ENCODE results near the gene SETD1A. TPM values are rescaled to one million over a fixed set of nuclear protein-coding genes. Genes with fewer than 3 reads are reported as not detected.

The SETD1A gene
- total and polyA plus RNA-seq, 2 donors (not counting 1 experiment from before 2014, with no cell fraction given): 1.4 to 3.5 TPM

DNA sequence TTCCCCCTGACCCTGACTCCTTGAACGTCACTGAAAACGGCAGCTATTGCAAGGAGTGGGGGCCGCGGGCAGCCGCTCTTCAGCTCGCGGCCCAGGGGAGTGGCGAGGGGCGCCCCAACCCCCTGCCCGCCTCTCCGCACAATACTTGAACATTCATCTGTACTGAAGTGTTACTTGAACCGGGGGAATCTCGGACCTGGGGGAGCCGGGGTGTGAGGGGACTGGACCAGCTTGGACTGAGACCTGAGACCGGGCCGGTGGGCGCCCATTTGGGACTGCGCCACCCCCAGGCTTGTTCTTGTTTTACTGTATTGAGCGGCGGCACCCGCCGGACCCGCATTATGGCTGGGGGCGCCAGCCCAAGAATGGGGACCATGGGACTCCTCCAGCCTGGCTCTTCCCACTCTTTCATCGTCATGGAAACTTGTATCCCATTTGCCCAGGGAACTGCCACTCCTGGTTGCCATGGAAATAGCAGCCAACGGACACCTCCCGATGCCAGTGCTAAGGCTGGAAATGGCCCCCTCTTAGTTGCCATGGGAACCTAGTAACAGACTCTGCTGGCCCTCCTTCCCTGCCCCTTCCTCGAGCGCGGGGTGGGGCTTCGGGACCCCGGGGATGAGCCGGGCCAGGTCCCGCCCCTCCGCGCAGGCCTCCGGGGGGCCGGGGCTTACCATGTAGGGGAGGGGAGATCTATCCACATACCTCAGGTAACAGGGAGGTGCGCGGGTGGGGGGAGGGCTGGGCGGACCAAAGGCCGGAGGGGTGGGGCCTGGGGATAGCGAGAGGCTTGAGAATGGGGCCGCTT lies 9.5 kb upstream of the SETD1A start:
- peaks cover 8% of the 10 kb centered on the region for H3K79me2 ChIP-seq (ENCODE audit: control insufficient read depth, insufficient read depth, low read length)
- H3K36me3 ChIP-seq (ENCODE audit: control insufficient read depth, insufficient read depth, low read length): peaks cover 10% of the 10 kb centered on the region
- peaks cover 21% of the 10 kb centered on the region for H3K4me1 ChIP-seq (ENCODE audit: control insufficient read depth, extremely low read depth, insufficient read depth, low read length)
- no peaks in the 10 kb centered on the region for H3K9me3 ChIP-seq (ENCODE audit: control insufficient read depth, insufficient read depth, low read depth, low read length)
- no peak overlapping the region for H2AFZ ChIP-seq (ENCODE audit: low read length)
- no peaks in the 10 kb centered on the region for H3K27me3 ChIP-seq (ENCODE audit: control insufficient read depth, insufficient read depth, low read length)
- no peaks in the 10 kb centered on the region for H4K20me1 ChIP-seq (ENCODE audit: control insufficient read depth, extremely low read depth, insufficient read depth, low read length)
- DNase-seq (ENCODE audit: low read depth in 2 of 2): peak; percentile 98 to 99
- peak overlapping the region; percentile 76 for H3K9ac ChIP-seq (ENCODE audit: insufficient read depth, low read length)
- TF ChIP-seq EZH2 (IDR thresholded peaks at IDR 0.05; ENCODE audit: low read length, missing control alignments) (no peak), CTCF (conservative IDR thresholded peaks at IDR 0.05 in 1 of 2, IDR thresholded peaks at IDR 0.05 in 1 of 2; ENCODE audit: low read depth in 1 of 2, low read length in 2 of 2) (no peak)
- peak overlapping the region; percentile 85 for H3K27ac ChIP-seq (ENCODE audit: insufficient read depth, low read length)
- peak overlapping the region; percentile 32 for H3K4me2 ChIP-seq (ENCODE audit: extremely low read depth, insufficient read depth, low read length)
- peak overlapping the region; percentile 43 to 89 (median 82) for H3K4me3 ChIP-seq (replicated peaks in 1 of 4; ENCODE audit: control extremely low read depth in 1 of 4, insufficient read depth in 1 of 4, low read depth in 3 of 4, low read length in 4 of 4)

- Histone ChIP-seq H2AFZ (ENCODE audit: low read length) (no peak within 1 kb of the TSS), H3K4me1 (ENCODE audit: control insufficient read depth, extremely low read depth, insufficient read depth, low read length) (peaks cover 24% of the 10 kb centered on the region), H3K9me3 (ENCODE audit: control insufficient read depth, insufficient read depth, low read depth, low read length) (no peaks in the 10 kb centered on the region), H3K9ac (ENCODE audit: insufficient read depth, low read length) (peak within 1 kb of the TSS; percentile 76), H3K4me3 (replicated peaks in 1 of 4; ENCODE audit: control extremely low read depth in 1 of 4, insufficient read depth in 1 of 4, low read depth in 3 of 4, low read length in 4 of 4) (peak within 1 kb of the TSS; percentile 43 to 89 (median 82)), H3K79me2 (ENCODE audit: control insufficient read depth, insufficient read depth, low read length) (peaks cover 8% of the 10 kb centered on the region), H3K36me3 (ENCODE audit: control insufficient read depth, insufficient read depth, low read length) (peaks cover 15% of the 10 kb centered on the region), H3K27me3 (ENCODE audit: control insufficient read depth, insufficient read depth, low read length) (no peaks in the 10 kb centered on the region), H3K27ac (ENCODE audit: insufficient read depth, low read length) (peak within 1 kb of the TSS; percentile 85), H4K20me1 (ENCODE audit: control insufficient read depth, extremely low read depth, insufficient read depth, low read length) (no peaks in the 10 kb centered on the region), H3K4me2 (ENCODE audit: extremely low read depth, insufficient read depth, low read length) (peak within 1 kb of the TSS; percentile 97)
- TF ChIP-seq CTCF (conservative IDR thresholded peaks at IDR 0.05 in 1 of 2, IDR thresholded peaks at IDR 0.05 in 1 of 2; ENCODE audit: low read depth in 1 of 2, low read length in 2 of 2) (no peak), EZH2 (IDR thresholded peaks at IDR 0.05; ENCODE audit: low read length, missing control alignments) (no peak)
- peak; percentile 53 to 63 for DNase-seq (ENCODE audit: low read depth in 2 of 2)
Observed at GRCh38 chr16:30948667-30949649, 8.6 kb upstream of the SETD1A start, which contains the start of gene ORAI3. Gene ORAI3, plus strand, starts transcription at chr16:30949068. Its CDS starts 222 bp downstream, at chr16:30949290.
